ENCODE results near the gene IGFN1.

GRCh38 chr1:201141418-201141817 lies 49.2 kb upstream of the IGFN1 start:
- TF ChIP-seq EP300 (conservative IDR thresholded peaks at IDR 0.05; ENCODE audit: poor library complexity, severe bottlenecking) (no peak), POLR2AphosphoS5 (IDR thresholded peaks at IDR 0.05) (no peak), CTCF (IDR thresholded peaks at IDR 0.05; ENCODE audit: poor library complexity, severe bottlenecking) (no peak), EZH2 (IDR thresholded peaks at IDR 0.05; ENCODE audit: borderline replicate concordance, insufficient read depth, low read length, poor library complexity, severe bottlenecking) (no peak), TAF1 (IDR thresholded peaks at IDR 0.05; ENCODE audit: low read depth) (no peak), MXI1 (conservative IDR thresholded peaks at IDR 0.05; ENCODE audit: poor library complexity, severe bottlenecking) (no peak), REST (IDR thresholded peaks at IDR 0.05; ENCODE audit: borderline replicate concordance) (no peak), SMC3 (conservative IDR thresholded peaks at IDR 0.05; ENCODE audit: poor library complexity) (no peak)
